H7 (cell line): ENCODE results near the gene RTKN2. TPM values are rescaled to one million over a fixed set of nuclear protein-coding genes. Genes with fewer than 3 reads are reported as not detected.

Experiments used
- DNase-seq: peaks from one replicate; pipeline ENCODE4 v3.0.0; 2012
- H3K27me3 ChIP-seq: 2 replicates; pipeline ENCODE4 v1.6.0; 2011; ENCODE audit warnings: mild to moderate bottlenecking, low read length; ENCODE audit not compliant: control insufficient read depth, insufficient read depth
- H3K36me3 ChIP-seq: replicated peaks from 2 replicates; pipeline ENCODE4 v1.5.1; 2011; ENCODE audit warnings: low read length; ENCODE audit not compliant: control insufficient read depth, insufficient read depth
- H3K4me3 ChIP-seq: 2 replicates; pipeline ENCODE4 v1.5.1; 2011; ENCODE audit warnings: low read depth, mild to moderate bottlenecking, control low read depth, low read length, moderate library complexity; ENCODE audit not compliant: insufficient read depth
- total RNA-seq: library from RNA; depleted of rRNA; stranded (reverse); fragments of >200 nt; shearing (Covaris generic); gene quantifications from 2 replicates; pipeline ENCODE4 v1.2.3, GENCODE V29; 2014

The RTKN2 gene
- total RNA-seq, 1 experiment from 2014 or later, result 9.5 TPM

DNA sequence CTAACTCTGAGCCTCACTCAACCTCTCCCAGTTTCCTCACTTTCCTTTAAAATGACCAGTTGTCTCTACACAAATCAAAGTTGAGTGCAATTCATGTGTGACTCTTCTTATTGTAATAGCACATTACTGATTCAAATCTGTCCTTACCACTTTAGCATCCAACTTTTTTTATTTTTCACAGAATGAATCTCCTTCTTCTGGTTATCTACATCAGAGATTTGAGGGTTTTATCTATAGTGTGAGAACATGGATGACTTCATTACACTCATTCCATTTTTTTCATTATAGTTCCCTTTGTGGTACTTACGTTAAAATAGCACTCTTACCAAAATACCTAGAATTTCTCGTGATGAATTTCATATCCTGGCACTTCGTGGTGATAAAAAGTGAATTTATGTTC is 43.3 kb downstream of the RTKN2 start:
- Histone ChIP-seq H3K4me3 (no peak overlapping the region), H3K27me3 (no peaks in the 10 kb centered on the region), H3K36me3 (no peaks in the 10 kb centered on the region)
- no peak for DNase-seq

DNA sequence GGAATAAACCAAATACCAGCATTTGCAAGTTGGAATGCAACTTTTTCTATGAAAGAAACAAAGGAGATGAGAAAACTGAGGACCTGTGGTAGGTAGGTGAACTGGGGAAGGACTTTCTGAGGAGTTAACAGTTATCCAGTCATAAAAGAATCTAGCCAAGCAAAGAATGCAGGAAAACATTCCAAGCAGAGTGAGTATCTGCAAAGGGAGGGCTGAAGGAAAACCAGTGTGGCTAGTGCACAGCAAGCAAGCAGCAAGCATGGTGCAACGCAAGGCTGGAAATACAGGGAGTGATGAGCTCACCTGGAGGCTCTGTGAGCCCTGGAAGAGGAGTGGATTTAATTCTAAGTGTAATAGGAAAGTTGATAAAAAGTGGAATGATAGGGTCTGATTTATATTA is 44.0 kb downstream of the RTKN2 start:
- no peaks in the 10 kb centered on the region for H3K36me3 ChIP-seq
- no peaks in the 10 kb centered on the region for H3K27me3 ChIP-seq
- DNase-seq, result no peak
- no peak overlapping the region for H3K4me3 ChIP-seq

DNA sequence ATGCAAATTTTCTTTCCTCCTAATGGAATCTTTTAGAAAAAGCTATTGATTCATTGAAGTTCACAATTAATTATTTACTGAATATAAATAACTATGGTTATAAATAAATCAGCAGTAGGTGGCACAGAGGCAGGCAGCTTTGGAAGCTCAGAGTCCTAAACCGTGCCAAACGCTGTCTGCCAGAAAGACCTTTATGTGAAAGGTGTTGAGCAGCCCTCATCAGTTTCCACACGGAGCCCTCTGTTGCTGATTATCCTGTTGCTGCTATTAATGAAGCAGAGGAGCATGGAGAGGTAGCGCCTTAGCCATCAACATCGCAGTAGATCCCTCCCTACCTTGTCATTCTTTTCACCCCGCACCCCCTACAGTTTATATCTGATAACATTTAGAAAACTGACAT is 51.0 kb downstream of the RTKN2 start:
- Histone ChIP-seq H3K27me3 (no peaks in the 10 kb centered on the region), H3K4me3 (no peak overlapping the region), H3K36me3 (no peaks in the 10 kb centered on the region)
- no peak for DNase-seq

DNA sequence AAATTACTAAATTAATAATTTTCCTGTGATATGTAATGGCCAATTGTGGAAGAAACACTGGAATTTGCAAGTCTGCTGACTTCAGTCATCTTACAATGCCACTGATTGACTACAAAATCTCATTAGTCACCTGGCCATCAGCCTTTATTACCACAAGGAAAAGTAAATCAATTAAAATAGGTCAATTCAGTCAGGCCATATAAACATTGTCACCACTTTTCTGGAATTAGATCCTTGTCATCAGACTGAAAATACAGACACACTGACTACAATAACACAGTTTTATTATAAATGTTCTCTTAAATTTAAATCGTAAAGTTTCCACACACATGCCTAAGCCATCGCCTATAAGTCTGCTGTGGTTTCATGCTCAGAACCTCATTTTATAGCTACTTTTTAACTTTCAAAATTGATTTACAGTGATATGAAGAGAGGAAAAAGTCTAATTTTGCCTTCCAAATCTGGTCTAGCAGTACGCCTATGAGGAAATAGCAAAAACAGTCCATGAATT is 54.2 kb downstream of the RTKN2 start:
- H3K4me3 ChIP-seq, result no peak overlapping the region
- H3K27me3 ChIP-seq, result no peaks in the 10 kb centered on the region
- DNase-seq, result no peak
- no peaks in the 10 kb centered on the region; the same call in 1 of the 2 replicates for H3K36me3 ChIP-seq

DNA sequence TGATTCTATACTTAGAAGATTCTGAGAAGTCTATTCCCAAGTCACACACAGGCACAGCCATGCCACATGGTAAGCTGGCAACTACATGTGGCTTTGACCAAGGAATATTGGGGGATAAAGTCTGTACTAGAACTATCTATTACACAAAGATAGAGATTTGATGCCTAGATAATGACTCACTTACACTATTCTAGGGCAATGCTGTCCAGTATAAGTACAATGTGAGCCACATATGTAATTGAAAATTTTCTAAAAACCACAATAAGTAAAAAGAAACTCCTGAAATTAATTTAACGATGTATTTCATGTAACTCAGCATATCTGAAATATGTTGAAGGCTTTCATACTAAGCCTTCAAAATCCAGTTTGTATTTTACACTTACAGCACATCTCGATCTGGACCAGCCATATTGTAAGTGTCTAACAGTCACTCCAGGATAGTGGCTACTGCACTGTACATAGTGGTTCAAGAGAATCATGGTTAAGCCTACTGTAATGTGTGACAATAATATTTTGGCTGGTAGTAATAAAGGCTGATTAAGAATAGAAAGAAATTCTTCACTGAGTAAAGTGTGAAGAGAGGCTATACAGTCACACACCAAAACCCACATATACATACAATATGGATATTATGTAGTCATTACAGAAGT is 62.8 kb downstream of the RTKN2 start:
- DNase-seq, result no peak
- Histone ChIP-seq H3K4me3 (no peak overlapping the region), H3K36me3 (no peaks in the 10 kb centered on the region; the same call in 1 of the 2 replicates), H3K27me3 (no peaks in the 10 kb centered on the region)

DNA sequence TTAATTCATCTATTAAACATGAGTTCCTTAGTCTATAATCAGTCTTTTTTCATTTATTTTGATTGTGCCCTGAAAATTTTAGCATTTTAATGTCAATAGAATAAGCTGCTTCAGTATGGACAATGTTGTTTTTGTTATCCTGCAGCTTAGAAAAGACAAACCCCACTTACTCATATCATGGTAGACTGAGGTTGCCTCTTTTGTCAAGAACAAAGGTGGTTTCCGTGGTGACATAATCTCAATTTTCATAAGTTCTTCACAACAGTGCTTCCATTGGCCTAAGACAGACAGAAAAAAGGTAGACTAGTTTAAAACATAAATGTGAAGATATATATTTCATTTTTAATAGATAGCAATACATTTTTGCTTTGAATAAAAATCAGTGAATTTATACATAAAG is 69.1 kb downstream of the RTKN2 start:
- DNase-seq, result no peak
- H3K4me3 ChIP-seq, result no peak overlapping the region

DNA sequence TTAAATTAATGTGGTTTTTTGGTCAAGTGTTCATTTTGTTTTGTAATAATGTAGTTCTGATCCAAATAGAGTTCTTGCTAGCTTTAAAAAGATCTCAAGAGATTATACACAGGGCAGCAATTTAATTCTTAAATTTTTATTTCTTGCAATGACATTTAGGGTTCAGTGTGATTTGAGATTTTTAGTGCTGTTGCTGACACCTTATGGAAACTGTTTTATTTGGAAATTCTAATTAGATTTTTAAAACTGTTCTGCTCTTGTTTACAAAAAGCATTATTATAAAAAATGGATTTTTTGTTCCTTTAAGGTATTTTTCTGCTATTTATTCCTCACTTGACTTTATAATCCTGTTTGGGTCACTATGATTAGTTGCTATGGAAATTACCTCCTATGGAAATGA is 72.1 kb downstream of the RTKN2 start:
- DNase-seq, result no peak
- no peak overlapping the region for H3K4me3 ChIP-seq
- H3K36me3 ChIP-seq, result peaks cover 4% of the 10 kb centered on the region; the same call in 1 of the 2 replicates
- H3K27me3 ChIP-seq, result no peaks in the 10 kb centered on the region

More for the DNA sequence above, 69.1 kb downstream of the RTKN2 start:
- H3K27me3 ChIP-seq, result no peaks in the 10 kb centered on the region
- H3K36me3 ChIP-seq, result peaks cover 4% of the 10 kb centered on the region

DNA sequence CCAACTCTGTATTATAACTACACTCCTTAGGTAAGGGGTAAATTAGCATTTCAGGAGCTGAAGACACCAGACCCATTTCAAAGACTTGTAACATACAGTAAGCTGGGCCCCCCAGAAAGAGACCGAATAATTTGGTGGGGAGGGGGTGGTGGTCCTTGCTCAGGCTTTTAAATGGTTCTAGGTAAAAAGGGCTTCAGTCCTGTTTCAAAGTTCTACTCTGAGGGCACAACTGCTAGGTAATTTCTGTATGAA is 73.0 kb downstream of the RTKN2 start:
- H3K36me3 ChIP-seq, result peaks cover 4% of the 10 kb centered on the region; the same call in 1 of the 2 replicates
- no peak for DNase-seq
- no peaks in the 10 kb centered on the region for H3K27me3 ChIP-seq
- no peak overlapping the region for H3K4me3 ChIP-seq

DNA sequence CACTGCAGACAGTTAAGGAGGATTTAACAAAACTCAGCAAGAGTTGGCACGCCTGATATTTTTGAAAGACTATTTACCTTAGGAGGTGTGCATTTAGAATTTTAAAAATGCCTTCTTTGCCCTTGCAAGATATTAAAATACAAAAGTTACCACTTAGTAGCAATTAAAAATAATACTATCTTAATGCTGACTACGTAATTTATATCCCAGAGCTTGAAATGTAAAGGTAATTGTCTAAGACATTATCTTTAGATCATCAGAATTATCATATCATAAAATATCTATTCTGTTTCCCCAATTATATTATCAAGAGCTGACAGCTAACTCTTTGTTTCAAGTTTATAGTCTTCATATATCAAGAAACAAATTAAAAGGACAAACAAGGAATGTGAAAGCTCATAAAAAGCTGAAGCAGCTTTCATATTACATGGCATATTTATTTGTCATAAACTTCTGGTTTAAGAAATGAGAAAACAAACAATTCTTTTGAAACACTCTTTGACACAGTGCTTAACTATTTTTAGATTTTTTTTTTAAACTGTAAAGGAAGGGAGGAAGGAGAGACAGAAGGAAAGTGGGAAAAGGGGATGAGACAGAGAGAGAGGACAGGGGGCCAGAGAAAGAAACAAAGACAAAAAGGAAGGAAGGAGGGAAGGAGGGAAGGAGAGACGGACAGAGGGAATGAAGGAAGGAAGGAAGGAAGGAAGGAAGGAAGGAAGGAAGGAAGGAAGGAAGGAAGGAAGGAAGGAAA is 73.5 kb downstream of the RTKN2 start:
- H3K27me3 ChIP-seq, result no peaks in the 10 kb centered on the region
- DNase-seq, result no peak
- peaks cover 4% of the 10 kb centered on the region; the same call in 1 of the 2 replicates for H3K36me3 ChIP-seq

DNA sequence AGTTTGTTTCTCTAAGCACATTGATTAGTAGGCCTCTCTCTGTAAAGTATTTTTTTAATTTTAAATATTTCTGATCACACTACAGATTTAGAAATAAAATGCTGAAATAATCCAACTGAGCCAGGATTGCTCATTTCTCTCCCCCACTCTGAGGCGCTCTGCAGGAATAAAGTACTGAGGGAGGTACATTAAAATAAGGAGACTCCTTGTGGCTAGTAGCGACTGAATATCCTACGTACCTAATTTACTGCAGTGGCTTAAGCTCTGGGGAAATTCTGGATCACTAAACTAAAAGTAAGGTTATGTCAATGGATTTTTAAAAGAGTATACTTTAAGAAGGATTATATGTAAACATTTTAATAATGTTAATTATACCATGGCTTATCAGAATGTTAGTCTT is 75.2 kb downstream of the RTKN2 start:
- no peaks in the 10 kb centered on the region for H3K27me3 ChIP-seq
- no peak for DNase-seq
- no peak overlapping the region for H3K4me3 ChIP-seq
- H3K36me3 ChIP-seq, result peaks cover 4% of the 10 kb centered on the region; the same call in 1 of the 2 replicates

More for the DNA sequence above, 73.5 kb downstream of the RTKN2 start:
- H3K4me3 ChIP-seq, result no peak overlapping the region

DNA sequence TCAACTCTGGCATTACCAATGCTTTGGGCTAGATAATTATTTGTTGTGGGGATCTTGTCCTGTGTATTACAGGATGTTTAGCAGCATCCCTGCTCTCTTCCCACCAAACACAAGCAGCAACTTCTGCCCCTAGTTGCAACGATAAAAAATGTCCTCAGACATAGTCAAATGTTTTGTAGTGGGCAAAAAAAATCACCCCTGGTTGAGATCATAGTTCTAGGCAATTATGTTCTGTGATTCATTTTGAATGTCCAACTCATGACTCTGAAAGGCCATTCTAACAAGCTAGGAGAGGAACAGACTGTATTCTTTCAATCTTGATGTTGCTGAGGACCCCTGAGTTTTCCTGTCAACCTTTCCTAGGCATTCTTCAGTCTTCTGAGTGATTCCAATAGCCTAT is 79.5 kb downstream of the RTKN2 start:
- Histone ChIP-seq H3K4me3 (no peak overlapping the region), H3K36me3 (no peaks in the 10 kb centered on the region; the same call in 1 of the 2 replicates), H3K27me3 (no peaks in the 10 kb centered on the region)
- no peak for DNase-seq

DNA sequence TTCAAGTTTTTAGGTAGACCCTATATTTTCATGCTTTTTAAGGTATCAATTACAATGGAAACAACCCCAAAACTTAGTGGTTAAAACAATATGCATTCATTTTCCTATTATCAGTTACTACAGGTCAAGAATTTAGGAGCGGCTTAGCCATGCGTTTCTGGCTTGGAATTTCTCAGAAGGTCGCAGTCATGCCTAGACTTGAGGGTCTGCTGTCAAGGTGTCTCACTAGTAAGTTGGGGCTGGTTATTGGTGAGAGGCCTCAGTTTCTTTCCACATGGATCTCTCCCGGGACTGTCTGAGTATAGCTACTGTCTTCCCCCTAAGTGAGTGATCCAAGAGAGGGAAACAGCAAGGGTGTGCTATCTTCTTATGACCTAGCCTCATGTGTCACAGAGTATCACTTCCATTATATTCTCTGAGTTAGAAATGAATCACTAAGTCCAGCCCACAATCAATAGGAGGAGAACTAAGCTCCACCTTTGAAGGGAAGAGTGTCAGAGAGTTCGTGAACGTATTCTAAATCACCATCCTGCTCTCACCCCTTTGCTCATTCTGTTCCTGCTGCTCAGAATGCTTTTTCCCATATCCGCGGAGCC is 80.5 kb downstream of the RTKN2 start:
- Histone ChIP-seq H3K27me3 (no peaks in the 10 kb centered on the region), H3K36me3 (no peaks in the 10 kb centered on the region; the same call in 1 of the 2 replicates), H3K4me3 (no peak overlapping the region)
- no peak for DNase-seq

DNA sequence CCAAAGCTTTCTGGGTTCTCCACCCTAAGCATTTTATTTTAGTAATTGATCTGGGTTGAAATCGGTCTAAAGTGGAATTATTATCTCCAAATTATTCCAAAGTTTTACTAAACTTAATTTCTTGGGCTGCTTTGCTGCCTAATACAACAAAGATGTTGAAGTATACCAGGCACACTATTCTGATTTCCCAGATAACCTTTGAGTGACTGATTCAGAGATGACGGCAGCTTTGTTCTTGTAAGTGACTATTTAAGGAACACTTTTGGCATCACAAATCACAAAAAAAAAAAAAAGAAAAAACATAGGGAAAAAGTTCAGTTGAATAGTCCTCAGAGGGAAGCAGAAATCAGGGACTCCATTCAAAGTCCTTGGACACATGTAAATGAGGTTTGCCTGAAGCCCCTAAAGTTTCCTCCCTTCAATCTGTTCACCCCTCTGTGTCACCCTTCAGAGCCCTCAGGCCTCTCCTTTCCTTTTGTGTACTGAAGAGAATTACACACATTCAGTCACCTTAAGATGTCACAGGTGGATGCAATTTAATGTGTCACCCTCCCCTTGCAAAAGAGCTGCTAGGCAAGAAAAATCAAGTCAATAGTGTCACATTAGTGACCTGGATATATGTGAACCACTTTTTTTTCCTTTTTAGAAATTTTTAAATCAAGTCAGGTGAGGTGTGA is 81.5 kb downstream of the RTKN2 start:
- Histone ChIP-seq H3K36me3 (no peaks in the 10 kb centered on the region; the same call in 1 of the 2 replicates), H3K4me3 (no peak overlapping the region), H3K27me3 (no peaks in the 10 kb centered on the region)
- DNase-seq, result no peak

DNA sequence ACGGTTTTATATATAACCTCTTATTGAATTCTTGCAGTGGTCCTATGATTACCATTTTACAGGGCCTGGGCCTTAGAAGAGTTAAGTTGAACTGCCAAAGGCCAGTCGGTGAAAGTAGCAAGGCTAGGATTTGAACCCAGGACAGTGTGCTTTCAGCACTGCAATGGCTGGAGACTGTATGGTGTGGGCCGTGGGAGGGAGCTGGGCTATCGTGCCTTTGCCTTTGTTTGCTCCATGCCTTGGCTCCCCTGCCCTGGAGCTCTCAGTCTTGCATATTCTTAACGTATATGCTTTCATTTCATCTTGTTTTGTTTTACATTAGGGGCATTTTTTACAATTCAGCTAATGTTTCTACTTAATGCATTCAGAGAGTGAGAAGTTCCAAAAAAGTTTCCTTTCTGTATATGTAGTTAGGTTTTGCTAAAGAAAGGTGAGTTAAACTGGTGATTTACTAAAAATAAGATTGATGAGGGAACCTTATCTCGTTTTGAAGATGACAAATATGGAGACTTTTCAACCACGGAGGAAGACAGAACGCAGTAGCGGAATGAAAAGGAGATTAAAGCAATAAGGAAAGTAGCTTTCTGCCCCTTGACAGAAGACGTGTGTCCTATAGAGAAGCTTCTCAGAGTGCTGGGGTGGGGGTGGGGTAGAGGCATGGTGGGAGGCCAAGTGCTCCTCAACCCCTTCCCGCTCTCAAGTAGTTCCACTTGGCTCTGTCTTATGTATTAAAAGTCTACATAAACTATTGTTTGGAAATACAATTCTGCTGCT is 82.5 kb downstream of the RTKN2 start:
- Histone ChIP-seq H3K36me3 (no peaks in the 10 kb centered on the region), H3K4me3 (no peak overlapping the region), H3K27me3 (no peaks in the 10 kb centered on the region)
- peak; percentile 23 for DNase-seq
